GM21526 (cell line): Measurements from ENCODE around the gene SLC35G6.

Experiments
- ATAC-seq: cut with Tn5 transposase; IDR thresholded peaks from one replicate; pipeline ENCODE4 v1.9.1; 2021; ENCODE audit warnings: moderate library complexity; ENCODE audit not compliant: unreplicated experiment, low FRiP score

The SLC35G6 gene

GRCh38 chr17:7499161-7499560 lies 17.9 kb downstream of the SLC35G6 start:
- no peak for ATAC-seq

- ATAC-seq: no peak
These were observed 20.5 kb downstream of the SLC35G6 start for GRCh38 chr17:7501729-7502128.

DNA sequence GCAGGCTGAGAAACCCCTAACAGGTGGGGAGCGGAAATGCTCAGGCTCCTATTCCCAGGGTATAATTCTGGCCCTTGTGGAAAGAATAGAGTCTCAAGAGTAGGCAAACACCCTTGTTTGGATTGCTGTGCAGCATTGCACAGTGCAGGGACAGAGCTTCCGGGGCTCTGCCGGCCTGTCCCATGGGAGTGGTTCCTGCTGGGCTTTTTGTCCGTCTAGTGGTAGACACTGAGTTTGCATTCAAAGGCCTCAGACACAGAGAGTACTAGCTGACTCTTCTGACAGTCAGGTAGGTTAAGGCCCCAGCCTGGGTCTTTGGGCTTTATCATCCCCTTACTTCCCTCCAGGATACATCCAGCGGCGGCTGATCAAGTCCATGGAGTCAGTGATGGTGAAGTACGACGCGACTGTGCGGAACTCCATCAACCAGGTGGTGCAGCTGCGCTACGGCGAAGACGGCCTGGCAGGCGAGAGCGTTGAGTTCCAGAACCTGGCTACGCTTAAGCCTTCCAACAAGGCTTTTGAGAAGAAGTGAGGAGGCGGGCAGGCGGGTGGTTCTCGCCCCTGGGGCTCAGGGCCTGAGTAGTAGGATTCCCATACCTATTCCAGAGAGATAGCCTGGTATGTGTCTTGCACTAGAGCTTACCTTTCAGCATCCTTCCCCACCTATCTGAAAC lies 21.1 kb downstream of the SLC35G6 start:
- ATAC-seq: no peak

DNA sequence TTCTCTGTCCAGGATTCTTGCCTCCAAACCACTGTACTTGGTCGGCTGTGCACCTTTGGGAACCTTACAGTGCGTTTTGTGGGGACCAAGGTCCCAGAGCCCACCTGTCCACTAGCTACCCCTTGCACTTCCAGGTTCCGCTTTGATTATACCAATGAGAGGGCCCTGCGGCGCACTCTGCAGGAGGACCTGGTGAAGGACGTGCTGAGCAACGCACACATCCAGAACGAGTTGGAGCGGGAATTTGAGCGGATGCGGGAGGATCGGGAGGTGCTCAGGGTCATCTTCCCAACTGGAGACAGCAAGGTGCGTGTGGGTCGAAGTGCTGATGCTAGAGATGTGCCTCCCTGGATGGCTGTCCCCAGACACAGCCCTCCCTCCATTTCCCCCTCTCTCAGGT lies 21.7 kb downstream of the SLC35G6 start:
- ATAC-seq: no peak

DNA sequence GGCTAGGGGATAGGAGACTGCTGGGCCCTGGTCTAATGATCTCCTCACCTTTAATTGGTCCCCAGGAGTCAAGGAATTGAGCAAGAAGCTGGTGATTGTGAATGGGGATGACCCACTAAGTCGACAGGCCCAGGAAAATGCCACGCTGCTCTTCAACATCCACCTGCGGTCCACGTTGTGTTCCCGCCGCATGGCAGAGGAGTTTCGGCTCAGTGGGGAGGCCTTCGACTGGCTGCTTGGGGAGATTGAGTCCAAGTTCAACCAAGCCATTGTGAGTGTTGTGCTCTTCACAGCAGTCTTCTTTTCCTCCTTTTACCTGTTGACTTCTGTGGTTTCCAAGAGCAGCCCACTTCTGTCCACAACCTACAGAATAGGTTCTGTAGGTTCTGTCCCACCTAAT lies 22.3 kb downstream of the SLC35G6 start:
- ATAC-seq: no peak

DNA sequence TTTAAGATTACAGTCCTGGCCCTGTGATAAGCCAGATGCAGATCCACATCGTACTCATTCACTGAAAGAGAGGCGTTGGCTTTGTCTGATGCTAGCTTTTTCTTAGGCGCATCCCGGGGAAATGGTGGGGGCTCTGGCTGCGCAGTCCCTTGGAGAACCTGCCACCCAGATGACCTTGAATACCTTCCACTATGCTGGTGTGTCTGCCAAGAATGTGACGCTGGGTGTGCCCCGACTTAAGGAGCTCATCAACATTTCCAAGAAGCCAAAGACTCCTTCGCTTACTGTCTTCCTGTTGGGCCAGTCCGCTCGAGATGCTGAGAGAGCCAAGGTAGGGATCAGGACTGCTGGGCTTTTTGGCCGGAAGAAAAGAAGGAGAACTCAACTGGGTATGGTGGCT lies 26.9 kb downstream of the SLC35G6 start:
- ATAC-seq: no peak

- ATAC-seq: no peak
These were observed 27.6 kb downstream of the SLC35G6 start for GRCh38 chr17:7508846-7509245.

DNA sequence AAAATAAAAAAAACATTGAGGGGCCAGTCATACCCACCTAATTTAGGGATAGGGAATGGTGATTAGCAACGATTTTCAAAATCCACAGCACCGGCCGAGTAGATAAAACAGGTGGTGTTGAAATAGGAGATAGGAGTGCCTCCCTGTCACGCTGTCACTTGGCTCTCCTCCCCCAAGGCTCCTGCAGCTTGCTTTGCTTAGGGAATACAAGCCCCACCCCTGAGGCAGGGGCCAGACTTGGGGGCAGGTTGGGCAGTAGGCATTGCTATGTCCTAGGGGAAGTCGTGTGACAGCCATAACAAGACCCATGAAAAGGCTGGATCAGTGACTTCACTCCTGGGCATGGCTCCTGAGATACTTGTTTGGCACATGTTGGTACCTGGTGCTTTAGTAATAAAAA lies 28.7 kb downstream of the SLC35G6 start:
- no peak for ATAC-seq

DNA sequence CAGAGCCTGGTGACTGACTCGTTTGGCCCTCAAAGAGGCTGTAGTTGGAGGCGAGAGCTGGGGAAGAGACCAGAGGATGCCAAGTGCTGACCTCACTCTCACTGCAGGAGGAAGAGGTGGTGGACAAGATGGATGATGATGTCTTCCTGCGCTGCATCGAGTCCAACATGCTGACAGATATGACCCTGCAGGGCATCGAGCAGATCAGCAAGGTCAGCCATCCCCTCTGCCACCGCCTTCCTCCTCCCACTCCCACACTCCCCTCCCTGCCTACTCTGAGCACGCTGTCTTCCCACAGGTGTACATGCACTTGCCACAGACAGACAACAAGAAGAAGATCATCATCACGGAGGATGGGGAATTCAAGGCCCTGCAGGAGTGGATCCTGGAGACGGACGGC lies 29.9 kb downstream of the SLC35G6 start:
- ATAC-seq: no peak

GRCh38 chr17:7512105-7512504 lies 30.9 kb downstream of the SLC35G6 start:
- no peak for ATAC-seq

DNA sequence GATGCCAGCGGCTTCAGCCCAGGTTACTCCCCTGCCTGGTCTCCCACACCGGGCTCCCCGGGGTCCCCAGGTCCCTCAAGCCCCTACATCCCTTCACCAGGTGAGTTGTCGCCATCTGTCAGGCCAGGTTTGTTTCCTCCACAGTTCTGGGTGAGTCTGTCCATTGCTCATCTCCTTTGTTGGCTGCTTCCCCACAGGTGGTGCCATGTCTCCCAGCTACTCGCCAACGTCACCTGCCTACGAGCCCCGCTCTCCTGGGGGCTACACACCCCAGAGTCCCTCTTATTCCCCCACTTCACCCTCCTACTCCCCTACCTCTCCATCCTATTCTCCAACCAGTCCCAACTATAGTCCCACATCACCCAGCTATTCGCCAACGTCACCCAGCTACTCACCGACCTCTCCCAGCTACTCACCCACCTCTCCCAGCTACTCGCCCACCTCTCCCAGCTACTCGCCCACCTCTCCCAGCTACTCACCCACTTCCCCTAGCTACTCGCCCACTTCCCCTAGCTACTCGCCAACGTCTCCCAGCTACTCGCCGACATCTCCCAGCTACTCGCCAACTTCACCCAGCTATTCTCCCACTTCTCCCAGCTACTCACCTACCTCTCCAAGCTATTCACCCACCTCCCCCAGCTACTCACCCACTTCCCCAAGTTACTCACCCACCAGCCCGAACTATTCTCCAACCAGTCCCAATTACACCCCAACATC lies 31.7 kb downstream of the SLC35G6 start:
- no peak for ATAC-seq

- ATAC-seq: no peak
These were observed 32.7 kb downstream of the SLC35G6 start for GRCh38 chr17:7513850-7514419.

GRCh38 chr17:7515911-7516610 lies 34.8 kb downstream of the SLC35G6 start:
- no peak for ATAC-seq

DNA sequence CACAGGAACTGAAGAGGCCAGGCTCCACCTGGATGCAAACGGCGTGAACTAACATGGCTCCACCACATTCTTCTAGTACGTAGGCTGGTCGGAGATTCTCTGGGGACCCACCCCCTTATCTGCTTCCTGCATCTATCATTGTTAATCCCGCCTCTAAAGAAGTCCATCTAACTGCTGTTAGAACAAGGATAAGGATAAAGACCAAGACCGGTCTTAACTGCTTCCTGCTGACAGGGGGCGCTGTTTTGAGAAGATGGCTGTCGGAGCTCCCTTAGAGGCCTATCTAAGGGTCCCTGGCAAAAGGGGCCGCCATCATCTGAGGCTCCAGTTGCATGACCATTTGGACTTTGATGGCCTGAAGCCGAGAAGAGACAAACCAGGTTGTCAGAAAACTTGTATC lies 41.8 kb downstream of the SLC35G6 start:
- ATAC-seq: no peak

DNA sequence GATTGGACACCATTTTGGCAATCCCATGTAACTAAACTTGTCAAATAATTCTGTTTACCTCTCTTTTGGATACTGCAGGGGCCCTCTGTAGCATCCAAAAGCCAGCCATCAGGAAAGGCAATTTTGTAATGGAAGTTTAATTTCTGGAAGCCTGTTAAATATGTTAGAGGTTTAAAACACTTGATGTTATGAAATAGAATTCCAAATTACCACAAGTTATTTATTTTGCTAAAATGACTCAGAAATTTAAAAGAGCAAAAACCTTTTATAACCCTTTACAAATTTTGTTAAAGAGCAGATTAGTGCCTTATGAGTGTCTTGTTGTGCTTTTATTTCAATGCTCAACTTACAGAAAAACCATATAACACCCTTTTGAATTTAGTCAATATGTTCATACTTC lies 47.6 kb downstream of the SLC35G6 start:
- no peak for ATAC-seq

- ATAC-seq: no peak
These were observed 49.0 kb downstream of the SLC35G6 start for GRCh38 chr17:7530023-7530900.
